ENCODE measurements around the gene GATA5.

DNA sequence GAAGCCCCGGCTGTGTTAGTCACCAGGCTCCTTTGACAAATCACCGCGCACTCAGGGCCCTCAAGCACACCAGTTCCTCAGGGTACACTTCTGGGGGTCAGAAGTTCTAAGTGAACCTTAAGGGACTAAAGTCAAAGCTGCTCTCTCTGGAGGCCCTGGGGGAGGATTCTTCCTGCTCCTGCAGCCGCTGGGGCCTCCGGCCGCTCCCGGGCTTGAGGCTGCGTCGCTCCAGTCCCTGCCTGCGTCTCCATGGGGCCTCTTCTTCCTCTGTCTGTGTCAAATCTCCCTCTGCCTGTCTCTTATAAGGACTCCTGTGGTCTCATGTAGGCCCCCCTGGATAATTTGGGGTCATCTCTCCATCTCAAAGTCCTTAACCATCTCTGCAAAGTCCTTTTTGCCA lies 18.1 kb upstream of the GATA5 start:
- TF ChIP-seq CTCF (IDR thresholded peaks at IDR 0.05; ENCODE audit: insufficient read depth, low read length): no peak
- TF ChIP-seq SPI1 (IDR thresholded peaks at IDR 0.05; ENCODE audit: borderline replicate concordance, low read depth): no peak
